Erythroblast (primary cell): ENCODE measurements around the gene MAGEB5.
"Not testable (repeated sequence)": the region's sequence is repeated elsewhere in the genome, so short reads cannot be mapped to it uniquely, and the experiment has no call there.

Experiments
- DNase-seq, 2 experiments: peaks; one replicate each; lab custom pipeline; 2025; lab: John Stamatoyannopoulos, UW
- GATA1 ChIP-seq: IDR thresholded peaks from 2 replicates; pipeline ENCODE4 v1.6.1; 2011; ENCODE audit warnings: low read depth, mild to moderate bottlenecking, control low read depth, low read length, moderate library complexity
- POLR2A ChIP-seq: IDR thresholded peaks from 2 replicates; pipeline ENCODE4 v1.6.1; 2011; ENCODE audit warnings: mild to moderate bottlenecking, low read length

Gene MAGEB5

GRCh38 chrX:26215869-26216268 is at the start of gene MAGEB5:
Gene MAGEB5 (plus strand): TSS chrX:26216169. CDS start chrX:26217302, 1,133 bp downstream.
- TF ChIP-seq POLR2A (no peak), GATA1 (no peak)
- no peak for DNase-seq

GRCh38 chrX:26192204-26192603 is 23.8 kb upstream of the MAGEB5 start, which contains the start of gene MAGEB6:
Gene MAGEB6 (plus strand): TSS chrX:26192440. CDS start chrX:26193847, 1,407 bp downstream.
- no peak for TF ChIP-seq POLR2A
- DNase-seq: no peak

GRCh38 chrX:26203561-26203960 is 12.4 kb upstream of the MAGEB5 start:
- no peak for DNase-seq
- TF ChIP-seq GATA1 (no peak), POLR2A (no peak)

GRCh38 chrX:26204717-26205116 is 11.3 kb upstream of the MAGEB5 start:
- DNase-seq: not testable (repeated sequence)

GRCh38 chrX:26208012-26208411 is 8.0 kb upstream of the MAGEB5 start:
- TF ChIP-seq GATA1 (no peak), POLR2A (no peak)

GRCh38 chrX:26219351-26219750 is 3.4 kb downstream of the MAGEB5 start:
- TF ChIP-seq POLR2A (no peak), GATA1 (no peak)
- no peak for DNase-seq

More at GRCh38 chrX:26208012-26208411, 8.0 kb upstream of the MAGEB5 start:
- DNase-seq: no peak

GRCh38 chrX:26234177-26234576 is 18.2 kb downstream of the MAGEB5 start:
- TF ChIP-seq POLR2A (no peak), GATA1 (no peak)
- no peak for DNase-seq

GRCh38 chrX:26253526-26253925 is 37.6 kb downstream of the MAGEB5 start:
- TF ChIP-seq GATA1: no peak
- no peak for TF ChIP-seq POLR2A
- DNase-seq: no peak

GRCh38 chrX:26254436-26254835 is 38.5 kb downstream of the MAGEB5 start:
- DNase-seq: no peak
- no peak for TF ChIP-seq GATA1
- no peak for TF ChIP-seq POLR2A

GRCh38 chrX:26262121-26262523 is 46.2 kb downstream of the MAGEB5 start:
- TF ChIP-seq GATA1: no peak
- no peak for TF ChIP-seq POLR2A
- no peak for DNase-seq
